ENCODE measurements around the gene PRRG2. TPM values are rescaled to one million over a fixed set of nuclear protein-coding genes. Genes with fewer than 3 reads are reported as not detected.

Gene PRRG2
- total and polyA plus RNA-seq, 9 of the 15 experiments (the other 6 are each of a cell fraction or from before 2014, with no cell fraction given): 0.06 to 1.1 (median 0.33) TPM

GRCh38 chr19:49555600-49556411, 25.3 kb upstream of the PRRG2 start:
- BruUV-seq (replicated peaks): no TSS peak
- POLR2A ChIA-PET: interaction anchor here (0.6 kb wide), 1 partner anchor 322 kb away, joined by 3 read pairs; no protein-coding TSS in a partner anchor
- in situ Hi-C loops (cut with MboI): no loop called here
- Histone ChIP-seq H3K9me3 (replicated peaks; ENCODE audit: control insufficient read depth, insufficient read depth, low read depth, low read length) (no peaks in the 10 kb centered on the region), H3K4me1 (replicated peaks in 1 of 2; ENCODE audit: control insufficient read depth in 2 of 2, insufficient read depth in 2 of 2, low read length in 2 of 2) (peaks cover 7 to 36% of the 10 kb centered on the region in 2 experiments), H3K4me3 (no peak overlapping the region), H3K79me2 (ENCODE audit: control insufficient read depth, insufficient read depth, low read length) (peaks cover 2% of the 10 kb centered on the region; the same call in 1 of the 3 replicates), H3K36me3 (ENCODE audit: control insufficient read depth, insufficient read depth, low read length) (peaks cover 63% of the 10 kb centered on the region), H3K27me3 (ENCODE audit: control insufficient read depth in 2 of 2, insufficient read depth in 2 of 2, low read length in 2 of 2) (no peaks in the 10 kb centered on the region), H2AFZ (ENCODE audit: low read depth, low read length) (no peak overlapping the region), H3K4me2 (ENCODE audit: insufficient read depth, low read length) (no peak overlapping the region), H3K9ac (ENCODE audit: insufficient read depth in 1 of 2, low read depth in 2 of 2, low read length in 2 of 2) (peak overlapping the region in 1 of 2 experiments; percentile 19; a peak in 1 of 4 replicates), H3K9me1 (ENCODE audit: control insufficient read depth, insufficient read depth, low read length) (no peaks in the 10 kb centered on the region), H4K20me1 (replicated peaks; ENCODE audit: control insufficient read depth, insufficient read depth, low read length) (no peaks in the 10 kb centered on the region; the same call in 1 of the 2 replicates), H3K27ac (ENCODE audit: extremely low read depth, low read depth, low read length) (peak overlapping the region; percentile 47; the same call in 1 of the 3 replicates)
- ATAC-seq (peak; percentile 93), FAIRE-seq (peak; percentile 46), DNase-seq (ENCODE audit: extremely low read depth in 1 of 4, low spot score in 3 of 4) (peak; percentile 86 to 98 (median 95))
- CTCF ChIA-PET (ENCODE audit: low intra/inter-chr PET ratio): no interaction called here
- 91% methylated on average over 31 of the region's 53 CpGs for WGBS (ENCODE audit: insufficient coverage, low coverage, missing lambda C conversion rate)
- intact Hi-C loops (cut with micrococcal nuclease): no loop called here
- TF ChIP-seq RBM22 (IDR thresholded peaks at IDR 0.05; ENCODE audit: low read depth, low read length, poor library complexity, severe bottlenecking): peak; percentile 35
- no peak for TF ChIP-seq RFX7 (CRISPR knock-in tag; IDR thresholded peaks at IDR 0.05)
- TF ChIP-seq ZNF740 (CRISPR knock-in tag; IDR thresholded peaks at IDR 0.05): peak; percentile 7; the same call in 1 of the 2 replicates
- peak in 1 of 2 experiments; percentile 27; a peak in 1 of 4 replicates for TF ChIP-seq ZNF740 (tag; IDR thresholded peaks at IDR 0.05)
- peak; percentile 81 for TF ChIP-seq ZBTB33 (CRISPR knock-in tag; IDR thresholded peaks at IDR 0.05)
- TF ChIP-seq ETS1 (conservative IDR thresholded peaks at IDR 0.05; ENCODE audit: control insufficient read depth, low read depth, low read length): 0 out of 2 replicates have a peak, but pooled peaks have one; percentile 23
- no peak for TF ChIP-seq NONO (IDR thresholded peaks at IDR 0.05; ENCODE audit: low read depth in 2 of 2, low read length in 1 of 2)
- TF ChIP-seq SP1 (CRISPR knock-in tag; IDR thresholded peaks at IDR 0.05): no peak
- no peak for TF ChIP-seq ZNF507 (tag; conservative IDR thresholded peaks at IDR 0.05)
- no peak for TF ChIP-seq ZNF124 (CRISPR knock-in tag; IDR thresholded peaks at IDR 0.05)
- TF ChIP-seq HDAC1 (IDR thresholded peaks at IDR 0.05): 0 out of 4 replicates have a peak, but pooled peaks of 1 of the 2 experiments have one; percentile 31
- TF ChIP-seq ZFP30 (CRISPR knock-in tag; IDR thresholded peaks at IDR 0.05; ENCODE audit: borderline replicate concordance): no peak
- TF ChIP-seq PPARD (CRISPR knock-in tag; IDR thresholded peaks at IDR 0.05): no peak
- TF ChIP-seq SREBF2 (CRISPR knock-in tag; IDR thresholded peaks at IDR 0.05): no peak
- TF ChIP-seq KAT7 (CRISPR knock-in tag; IDR thresholded peaks at IDR 0.05; ENCODE audit: borderline replicate concordance): no peak
- no peak for TF ChIP-seq ZNF696 (CRISPR knock-in tag; conservative IDR thresholded peaks at IDR 0.05)
- TF ChIP-seq ZBTB7A (IDR thresholded peaks at IDR 0.05; ENCODE audit: borderline replicate concordance, control insufficient read depth, low read depth, low read length): 0 out of 2 replicates have a peak, but pooled peaks have one; percentile 20
